Left lung (tissue), 10 donors: ENCODE results near the gene FAM131C. TPM values are rescaled to one million over a fixed set of nuclear protein-coding genes. Genes with fewer than 3 reads are reported as not detected.

Experiments
- ATAC-seq: fragments of 200-7000 bp; cut with Tn5 transposase; one replicate; pipeline ENCODE4 v1.9.1; 2020; ENCODE audit warnings: moderate library complexity
- DNase-seq, 4 donors: peaks; one replicate each; pipeline ENCODE4 v3.0.0-alpha.2; 2013 to 2020
- H3K27ac ChIP-seq, 2 donors: fragments of 200-600 bp; sonication (generic) in 1 of 2; one replicate each; pipeline versions ENCODE4 v1.5.0 to v1.8.0; 2020 to 2021
- H3K27me3 ChIP-seq, 2 donors: fragments of 200-600 bp; sonication (generic) in 1 of 2; one replicate each; pipeline versions ENCODE4 v1.5.0 to v1.8.0; 2020 to 2021
- H3K36me3 ChIP-seq, 2 donors: fragments of 200-600 bp; sonication (generic) in 1 of 2; one replicate each; pipeline versions ENCODE4 v1.5.0 to v1.8.0; 2020 to 2021
- H3K4me1 ChIP-seq, 2 donors: fragments of 200-600 bp; one replicate each; pipeline ENCODE4 v1.8.0; 2021
- H3K4me3 ChIP-seq, 2 donors: fragments of 200-600 bp; sonication (generic) in 1 of 2; one replicate each; pipeline versions ENCODE4 v1.5.0 to v1.8.0; 2020 to 2021; ENCODE audit warnings: mild to moderate bottlenecking in 1 of 2
- H3K9me3 ChIP-seq, 2 donors: fragments of 200-600 bp; sonication (generic) in 1 of 2; one replicate each; pipeline versions ENCODE4 v1.5.0 to v1.8.0; 2020 to 2021
- intact Hi-C, 2 donors: fragments of 100-400 bp; cut with DNase I; formaldehyde crosslinking; loops; one replicate each; pipeline versions ENCODE4 v1.11.2 to v1.14.2; 2022
- polyA plus RNA-seq, 6 donors: library from polyadenylated mRNA; unstranded; fragments of 120-200 nt; gene quantifications; one replicate each; pipeline ENCODE4 v1.2.1, GENCODE V29; 2013; ENCODE audit not compliant: insufficient read length in 6 of 6
- total RNA-seq, 2 donors: library from RNA; stranded (reverse); fragmentation: NEBNext Ultra II Directional; extraction: Animal tissue kit (Norgen Biotek cat#: 25700); gene quantifications; one replicate each; pipeline ENCODE4 v1.2.1, GENCODE V29; 2021
- TF ChIP-seq, protein P1 (sequence below), 2 donors: fragments of 200-600 bp; sonication (generic) in 1 of 2; IDR thresholded peaks; one replicate each; pipeline versions ENCODE4 v1.5.0 to v1.8.0; 2021; ENCODE audit warnings: antibody characterized with exemption in 2 of 2
- donor health status: DM: no; HTN: yes; CAD: no.
- donor health status: DM: no; HTN: no; CAD: no.

Gene FAM131C
- total and polyA plus RNA-seq, 8 donors: 0.08 to 0.21 (median 0.17) TPM; not detected in 4

DNA sequence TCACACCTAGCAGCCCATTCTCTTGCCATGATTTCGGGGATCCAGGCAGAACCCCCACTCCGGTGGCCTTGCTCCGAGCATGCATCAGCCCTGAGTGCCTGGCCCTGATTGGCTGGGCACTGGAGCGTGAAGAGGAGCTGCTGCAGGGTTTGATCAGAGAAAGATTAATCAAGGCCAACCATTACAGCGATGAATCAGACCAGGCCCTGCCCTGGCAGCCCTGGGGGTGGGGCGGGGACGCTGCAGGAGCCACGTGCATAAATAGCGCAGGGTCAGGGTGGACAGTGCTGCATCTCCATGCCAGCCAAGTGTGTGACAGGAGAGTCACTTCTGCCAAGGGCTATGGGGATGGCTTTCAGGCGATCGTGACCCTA, 3.4 kb upstream of the FAM131C start:
- H3K4me1 ChIP-seq: peaks cover 4 to 12% of the 10 kb centered on the region in 2 donors
- DNase-seq (no peak), ATAC-seq (no peak)
- H3K36me3 ChIP-seq: no peaks in the 10 kb centered on the region
- intact Hi-C loops: loop anchor here (10.0 kb wide), 2 partner anchors 118 to 288 kb away; partner anchors contain the start of gene SZRD1 (in 1 of the 2)
- peaks cover 6 to 33% of the 10 kb centered on the region in 2 donors for H3K27me3 ChIP-seq
- TF ChIP-seq, protein P1, sequence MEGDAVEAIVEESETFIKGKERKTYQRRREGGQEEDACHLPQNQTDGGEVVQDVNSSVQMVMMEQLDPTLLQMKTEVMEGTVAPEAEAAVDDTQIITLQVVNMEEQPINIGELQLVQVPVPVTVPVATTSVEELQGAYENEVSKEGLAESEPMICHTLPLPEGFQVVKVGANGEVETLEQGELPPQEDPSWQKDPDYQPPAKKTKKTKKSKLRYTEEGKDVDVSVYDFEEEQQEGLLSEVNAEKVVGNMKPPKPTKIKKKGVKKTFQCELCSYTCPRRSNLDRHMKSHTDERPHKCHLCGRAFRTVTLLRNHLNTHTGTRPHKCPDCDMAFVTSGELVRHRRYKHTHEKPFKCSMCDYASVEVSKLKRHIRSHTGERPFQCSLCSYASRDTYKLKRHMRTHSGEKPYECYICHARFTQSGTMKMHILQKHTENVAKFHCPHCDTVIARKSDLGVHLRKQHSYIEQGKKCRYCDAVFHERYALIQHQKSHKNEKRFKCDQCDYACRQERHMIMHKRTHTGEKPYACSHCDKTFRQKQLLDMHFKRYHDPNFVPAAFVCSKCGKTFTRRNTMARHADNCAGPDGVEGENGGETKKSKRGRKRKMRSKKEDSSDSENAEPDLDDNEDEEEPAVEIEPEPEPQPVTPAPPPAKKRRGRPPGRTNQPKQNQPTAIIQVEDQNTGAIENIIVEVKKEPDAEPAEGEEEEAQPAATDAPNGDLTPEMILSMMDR (IDR thresholded peaks at IDR 0.05): no peak
- no peaks in the 10 kb centered on the region for H3K9me3 ChIP-seq
- no peak overlapping the region for H3K27ac ChIP-seq
- no peak overlapping the region for H3K4me3 ChIP-seq

DNA sequence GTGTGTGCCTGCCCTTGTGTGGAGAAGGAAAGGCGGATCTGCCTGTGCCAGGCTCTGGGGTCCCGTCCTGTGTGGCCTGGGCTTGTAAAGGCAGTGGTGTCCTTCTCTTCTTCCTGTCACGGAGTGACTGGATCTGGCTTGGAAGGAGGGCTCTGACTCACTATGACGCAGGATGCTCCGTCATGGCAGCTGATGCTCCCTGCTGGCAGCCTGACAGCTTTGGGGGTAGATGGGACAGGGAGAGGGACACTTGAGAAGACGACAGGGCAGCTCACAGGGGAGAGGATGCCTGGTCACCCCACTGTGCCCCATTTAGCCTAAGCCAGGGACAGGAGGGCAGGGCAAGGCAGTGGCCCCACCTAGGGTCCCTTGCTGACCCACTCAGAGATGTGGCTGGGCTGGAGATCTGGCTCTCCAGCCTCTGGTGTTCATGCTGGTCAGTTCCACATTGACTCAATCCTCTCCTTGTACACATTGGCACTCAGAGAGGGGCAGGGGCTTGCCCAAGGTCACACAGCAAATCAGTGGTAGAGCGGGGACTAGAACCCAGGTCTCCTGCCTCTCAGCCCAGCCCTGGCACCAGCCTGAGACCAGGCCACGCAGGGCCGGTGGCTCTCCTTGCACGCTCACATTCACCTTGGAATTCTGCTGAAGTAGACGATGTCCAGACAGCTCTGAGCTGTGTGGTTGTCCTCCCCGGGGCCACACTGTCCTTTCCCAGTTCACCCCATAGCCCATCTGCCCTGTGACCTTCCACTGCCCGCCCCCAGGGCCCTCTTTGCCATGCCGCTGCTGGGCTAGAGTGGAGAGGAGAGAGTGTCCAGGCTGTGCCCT, 2.8 kb upstream of the FAM131C start:
- peaks cover 6 to 39% of the 10 kb centered on the region in 2 donors for H3K27me3 ChIP-seq

DNA sequence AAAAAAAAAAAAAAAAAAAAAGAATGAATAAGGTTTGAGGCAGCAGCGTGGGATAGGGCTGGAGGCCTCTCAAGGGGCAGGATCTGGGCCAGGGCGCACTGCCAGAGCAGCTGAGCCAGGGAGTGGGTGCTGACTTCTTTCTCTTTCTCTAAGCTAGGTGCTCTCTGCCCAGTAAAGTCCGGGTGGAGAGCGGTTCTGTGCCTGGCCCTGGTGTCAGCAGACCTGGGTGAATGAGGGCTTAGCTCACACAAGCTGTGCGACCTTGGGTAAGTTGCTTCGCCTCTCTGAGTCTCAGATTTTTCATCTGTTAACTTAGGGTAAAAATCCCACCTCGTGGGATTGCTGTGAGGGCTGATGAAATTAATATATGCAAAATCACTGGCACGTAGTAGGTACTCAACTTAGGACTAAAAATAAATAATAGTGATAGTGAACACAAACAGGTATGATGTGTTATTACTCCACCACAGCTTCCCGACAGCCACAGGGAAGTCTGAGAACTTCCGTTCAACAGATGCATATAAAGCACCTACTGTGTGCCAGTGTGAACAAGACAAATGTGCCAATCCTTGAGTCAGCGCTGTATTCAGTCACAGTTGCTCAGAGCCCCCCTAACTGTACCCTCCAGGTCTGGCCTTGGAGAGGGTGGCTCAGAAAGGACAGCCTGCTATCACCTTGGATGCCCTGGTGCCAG, 2.0 kb upstream of the FAM131C start:
- Histone ChIP-seq H3K36me3 (no peaks in the 10 kb centered on the region), H3K27ac (no peak overlapping the region), H3K9me3 (no peaks in the 10 kb centered on the region), H3K4me1 (peaks cover 4 to 12% of the 10 kb centered on the region in 2 donors), H3K27me3 (peaks cover 6 to 39% of the 10 kb centered on the region in 2 donors), H3K4me3 (no peak overlapping the region)
- peak; percentile 39 for ATAC-seq
- intact Hi-C loops: loop anchor here (10.0 kb wide), 2 partner anchors 119 to 289 kb away; partner anchors contain the start of gene SZRD1 (in 1 of the 2)
- peak in 2 of 4 donors; percentile 52 to 70 for DNase-seq
- TF ChIP-seq, protein P1 (IDR thresholded peaks at IDR 0.05): no peak

More for the DNA sequence above, 2.8 kb upstream of the FAM131C start:
- Histone ChIP-seq H3K27ac (no peak overlapping the region), H3K4me3 (no peak overlapping the region), H3K36me3 (no peaks in the 10 kb centered on the region), H3K9me3 (no peaks in the 10 kb centered on the region), H3K4me1 (peaks cover 4 to 12% of the 10 kb centered on the region in 2 donors)
- intact Hi-C loops: loop anchor here (10.0 kb wide), 2 partner anchors 119 to 289 kb away; partner anchors contain the start of gene SZRD1 (in 1 of the 2)
- TF ChIP-seq, protein P1 (IDR thresholded peaks at IDR 0.05): no peak
- no peak for ATAC-seq
- DNase-seq: no peak

DNA sequence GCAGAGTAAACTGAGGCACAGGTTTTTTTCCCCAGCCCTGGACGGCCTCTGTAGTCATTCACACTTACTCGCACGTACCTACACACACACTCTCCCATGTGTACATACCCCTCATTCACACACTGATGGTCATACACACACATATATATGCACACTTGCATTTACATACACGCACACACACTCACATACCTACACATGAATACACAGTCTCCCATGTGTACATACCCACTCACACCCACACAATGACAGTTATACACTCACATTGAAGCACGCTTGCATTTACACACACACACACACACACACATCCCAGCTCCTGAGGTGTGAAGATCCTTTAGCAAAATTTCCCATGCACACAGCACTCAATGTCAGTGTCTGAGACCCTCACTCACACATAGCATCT, 766 bp upstream of the FAM131C start:
- Histone ChIP-seq H3K36me3 (no peaks in the 10 kb centered on the region), H3K27ac (no peak overlapping the region), H3K9me3 (no peaks in the 10 kb centered on the region), H3K4me1 (peaks cover 4 to 12% of the 10 kb centered on the region in 2 donors), H3K27me3 (peaks cover 6 to 39% of the 10 kb centered on the region in 2 donors), H3K4me3 (no peak overlapping the region)
- DNase-seq (no peak), ATAC-seq (no peak)
- TF ChIP-seq, protein P1 (IDR thresholded peaks at IDR 0.05): no peak
- intact Hi-C loops: loop anchor here (5.0 to 10.0 kb wide), 3 partner anchors 121 to 291 kb away; partner anchors contain the start of gene SZRD1 (in 1 of the 2)
